Effector memory CD4-positive, alpha-beta T cell (primary cell): ENCODE results near the gene NAA25.
A peak's percentile ranks its signal among the peaks of the same experiment; 100 is the strongest.
"Not testable (repeated sequence)": the region's sequence is repeated elsewhere in the genome, so short reads cannot be mapped to it uniquely, and the experiment has no call there.

Source experiments
- DNase-seq, 3 donors: peaks; one replicate each; pipeline ENCODE4 v3.0.0-alpha.2; 2020
- H3K27ac ChIP-seq: 2 replicates; pipeline ENCODE4 v1.7.0; 2013; ENCODE audit warnings: mild to moderate bottlenecking, low read length, moderate library complexity; ENCODE audit not compliant: insufficient read depth, poor library complexity, severe bottlenecking
- H3K27me3 ChIP-seq: replicated peaks from 2 replicates; pipeline ENCODE4 v1.7.0; 2013; ENCODE audit warnings: mild to moderate bottlenecking, low read length; ENCODE audit not compliant: insufficient read depth, control insufficient read depth, poor library complexity, severe bottlenecking
- H3K36me3 ChIP-seq: 2 replicates; pipeline ENCODE4 v1.7.0; 2013; ENCODE audit warnings: mild to moderate bottlenecking, low read length, moderate library complexity; ENCODE audit not compliant: control insufficient read depth, insufficient read depth
- H3K4me1 ChIP-seq: 2 replicates; pipeline ENCODE4 v1.7.0; 2013; ENCODE audit warnings: low read length, mild to moderate bottlenecking; ENCODE audit not compliant: control insufficient read depth, insufficient read depth, poor library complexity, severe bottlenecking
- H3K4me3 ChIP-seq: 2 replicates; pipeline ENCODE4 v1.7.0; 2013; ENCODE audit warnings: low read length, low read depth, mild to moderate bottlenecking; ENCODE audit not compliant: insufficient read depth, poor library complexity, severe bottlenecking
- H3K9me3 ChIP-seq: 2 replicates; pipeline ENCODE4 v1.7.0; 2013; ENCODE audit warnings: mild to moderate bottlenecking, low read length, moderate library complexity; ENCODE audit not compliant: control insufficient read depth

NAA25 gene

GRCh38 chr12:112011685-112012084 is 96.9 kb downstream of the NAA25 start:
- peak overlapping the region; percentile 95 for H3K27ac ChIP-seq
- no peaks in the 10 kb centered on the region for H3K9me3 ChIP-seq
- peaks cover 8% of the 10 kb centered on the region for H3K36me3 ChIP-seq
- H3K27me3 ChIP-seq = no peaks in the 10 kb centered on the region
- peaks cover 36% of the 10 kb centered on the region for H3K4me1 ChIP-seq
- no peak for DNase-seq
- H3K4me3 ChIP-seq = peak overlapping the region; percentile 55

GRCh38 chr12:112010415-112011344 is 97.9 kb downstream of the NAA25 start:
- no peak for DNase-seq
- Histone ChIP-seq H3K27me3 (no peaks in the 10 kb centered on the region), H3K27ac (no peak overlapping the region), H3K9me3 (no peaks in the 10 kb centered on the region), H3K36me3 (no peaks in the 10 kb centered on the region), H3K4me1 (peaks cover 43% of the 10 kb centered on the region), H3K4me3 (no peak overlapping the region)

GRCh38 chr12:112009596-112009995 is 99.0 kb downstream of the NAA25 start:
- not testable (repeated sequence) for H3K9me3 ChIP-seq, H3K36me3 ChIP-seq, DNase-seq, H3K27me3 ChIP-seq, H3K27ac ChIP-seq, H3K4me3 ChIP-seq
- peaks cover 37% of the 10 kb centered on the region for H3K4me1 ChIP-seq

GRCh38 chr12:112008918-112009317 is 99.7 kb downstream of the NAA25 start:
- Histone ChIP-seq H3K4me3 (no peak overlapping the region), H3K27me3 (no peaks in the 10 kb centered on the region), H3K36me3 (no peaks in the 10 kb centered on the region), H3K27ac (no peak overlapping the region), H3K9me3 (no peaks in the 10 kb centered on the region), H3K4me1 (peaks cover 30% of the 10 kb centered on the region)
- no peak for DNase-seq

- no peaks in the 10 kb centered on the region for H3K9me3 ChIP-seq
- no peak overlapping the region for H3K27ac ChIP-seq
- H3K4me3 ChIP-seq = no peak overlapping the region
- DNase-seq = no peak
- H3K27me3 ChIP-seq = no peaks in the 10 kb centered on the region
- H3K4me1 ChIP-seq = peaks cover 28% of the 10 kb centered on the region
- H3K36me3 ChIP-seq = no peaks in the 10 kb centered on the region
These were observed 100.6 kb downstream of the NAA25 start for GRCh38 chr12:112007945-112008344.

- no peak overlapping the region for H3K4me3 ChIP-seq
- H3K27ac ChIP-seq = peak overlapping the region; percentile 5
- DNase-seq = no peak
- H3K9me3 ChIP-seq = no peaks in the 10 kb centered on the region
- H3K4me1 ChIP-seq = peaks cover 20% of the 10 kb centered on the region
- no peaks in the 10 kb centered on the region for H3K27me3 ChIP-seq
- H3K36me3 ChIP-seq = no peaks in the 10 kb centered on the region
These were observed 102.9 kb downstream of the NAA25 start for GRCh38 chr12:112005419-112006395.

- no peak overlapping the region for H3K4me3 ChIP-seq
These were observed 104.5 kb downstream of the NAA25 start for GRCh38 chr12:112004041-112004440.

GRCh38 chr12:112001576-112001975 is 107.0 kb downstream of the NAA25 start:
- Histone ChIP-seq H3K4me3 (peak overlapping the region; percentile 56), H3K36me3 (no peaks in the 10 kb centered on the region), H3K27ac (peak overlapping the region; percentile 67), H3K27me3 (no peaks in the 10 kb centered on the region), H3K9me3 (no peaks in the 10 kb centered on the region), H3K4me1 (peaks cover 39% of the 10 kb centered on the region)
- no peak for DNase-seq

More at GRCh38 chr12:112004041-112004440, 104.5 kb downstream of the NAA25 start:
- no peaks in the 10 kb centered on the region for H3K27me3 ChIP-seq
- H3K9me3 ChIP-seq = no peaks in the 10 kb centered on the region
- no peaks in the 10 kb centered on the region for H3K36me3 ChIP-seq
- DNase-seq = no peak
- no peak overlapping the region for H3K27ac ChIP-seq
- peaks cover 26% of the 10 kb centered on the region for H3K4me1 ChIP-seq

GRCh38 chr12:112000820-112001219 is 107.8 kb downstream of the NAA25 start:
- DNase-seq = no peak
- no peaks in the 10 kb centered on the region for H3K9me3 ChIP-seq
- H3K4me3 ChIP-seq = peak overlapping the region; percentile 56

More at GRCh38 chr12:112000820-112001219, 107.8 kb downstream of the NAA25 start:
- Histone ChIP-seq H3K27me3 (no peaks in the 10 kb centered on the region), H3K27ac (peak overlapping the region; percentile 67), H3K36me3 (no peaks in the 10 kb centered on the region), H3K4me1 (peaks cover 34% of the 10 kb centered on the region)
